GM12874 (cell line): ENCODE measurements around the gene DNAJB4.

Experiments
- CTCF ChIP-seq: IDR thresholded peaks from 2 replicates; pipeline ENCODE4 v1.5.1; 2011; ENCODE audit warnings: low read depth, mild to moderate bottlenecking, control low read depth, low read length, moderate library complexity; ENCODE audit not compliant: insufficient read depth

DNAJB4 gene

GRCh38 chr1:77991638-77992037 lies 13.1 kb upstream of the DNAJB4 start:
- no peak for TF ChIP-seq CTCF

- no peak for TF ChIP-seq CTCF
These were observed 10.5 kb upstream of the DNAJB4 start for GRCh38 chr1:77994117-77994705.

- TF ChIP-seq CTCF: no peak
These were observed 8.0 kb upstream of the DNAJB4 start for GRCh38 chr1:77996734-77997133.

- TF ChIP-seq CTCF: no peak
These were observed 1.5 kb upstream of the DNAJB4 start for GRCh38 chr1:78003070-78003746.

- TF ChIP-seq CTCF: no peak
These were observed 639 bp upstream of the DNAJB4 start for GRCh38 chr1:78003882-78004718.

GRCh38 chr1:78005448-78005722 lies 646 bp downstream of the DNAJB4 start:
- no peak for TF ChIP-seq CTCF

- no peak for TF ChIP-seq CTCF
These were observed 1.0 kb downstream of the DNAJB4 start for GRCh38 chr1:78005755-78006154.
